NCI-H226 (cell line): Measurements from ENCODE around the gene FBH1.
"Not testable (repeated sequence)": the region's sequence is repeated elsewhere in the genome, so short reads cannot be mapped to it uniquely, and the experiment has no call there.

Experiments used
- DNase-seq: peaks from one replicate; pipeline ENCODE4 v3.0.0-alpha.2; 2015

FBH1 gene

GRCh38 chr10:5876181-5876768 is 13.8 kb upstream of the FBH1 start:
- no peak for DNase-seq

GRCh38 chr10:5877041-5877440 is 13.0 kb upstream of the FBH1 start:
- DNase-seq, result not testable (repeated sequence)

GRCh38 chr10:5882961-5883360 is 7.1 kb upstream of the FBH1 start:
- no peak for DNase-seq

GRCh38 chr10:5885619-5886018 is 4.4 kb upstream of the FBH1 start:
- no peak for DNase-seq

- DNase-seq, result no peak
Observed at GRCh38 chr10:5887029-5887428, 3.0 kb upstream of the FBH1 start.

- DNase-seq, result no peak
Observed at GRCh38 chr10:5887641-5888040, 2.4 kb upstream of the FBH1 start.

GRCh38 chr10:5888351-5888750 is 1.7 kb upstream of the FBH1 start:
- DNase-seq, result no peak

GRCh38 chr10:5888843-5889623 is 1.0 kb upstream of the FBH1 start:
- DNase-seq, result no peak

- no peak for DNase-seq
Observed at GRCh38 chr10:5890452-5890915, 441 bp downstream of the FBH1 start.

- no peak for DNase-seq
Observed at GRCh38 chr10:5891009-5891408, 966 bp downstream of the FBH1 start.

GRCh38 chr10:5892007-5892406 is 2.0 kb downstream of the FBH1 start:
- no peak for DNase-seq

- no peak for DNase-seq
Observed at GRCh38 chr10:5893321-5893720, 3.3 kb downstream of the FBH1 start.

- no peak for DNase-seq
Observed at GRCh38 chr10:5894403-5894802, 4.4 kb downstream of the FBH1 start.

GRCh38 chr10:5894873-5895272 is 4.8 kb downstream of the FBH1 start:
- DNase-seq, result no peak

- DNase-seq, result no peak
Observed at GRCh38 chr10:5895365-5895764, 5.3 kb downstream of the FBH1 start.

- no peak for DNase-seq
Observed at GRCh38 chr10:5895804-5896203, 5.8 kb downstream of the FBH1 start.

GRCh38 chr10:5896208-5897052 is 6.4 kb downstream of the FBH1 start:
- DNase-seq, result no peak

- DNase-seq, result no peak
Observed at GRCh38 chr10:5897053-5897340, 7.0 kb downstream of the FBH1 start.

GRCh38 chr10:5897504-5897903 is 7.5 kb downstream of the FBH1 start:
- DNase-seq, result no peak

GRCh38 chr10:5898163-5898562 is 8.1 kb downstream of the FBH1 start:
- no peak for DNase-seq

- DNase-seq, result no peak
Observed at GRCh38 chr10:5900247-5900646, 10.2 kb downstream of the FBH1 start.

GRCh38 chr10:5902511-5903274 is 12.7 kb downstream of the FBH1 start:
- no peak for DNase-seq

GRCh38 chr10:5903563-5903962 is 13.5 kb downstream of the FBH1 start:
- DNase-seq, result no peak
